ENCODE measurements around the gene CDC73. TPM values are rescaled to one million over a fixed set of nuclear protein-coding genes. Genes with fewer than 3 reads are reported as not detected.
"Not testable (repeated sequence)": the region's sequence is repeated elsewhere in the genome, so short reads cannot be mapped to it uniquely, and the experiment has no call there.

Gene CDC73
- total RNA-seq, 2 experiments from 2014 or later: 51.8 to 53.8 TPM

- Mint-ChIP-seq H3K4me1 (ENCODE audit: low read depth) (peaks cover 9% of the 10 kb centered on the region), H3K36me3 (ENCODE audit: low read depth) (no peaks in the 10 kb centered on the region), H3K27me3 (ENCODE audit: low read depth) (peaks cover 23% of the 10 kb centered on the region), H3K4me3 (no peak overlapping the region), H3K27ac (no peak overlapping the region), H3K9me3 (ENCODE audit: insufficient read depth) (no peaks in the 10 kb centered on the region)
- POLR2A ChIA-PET: no interaction called here
- no peak for ATAC-seq
- DNase-seq: no peak
- CTCF ChIA-PET: no interaction called here
Measured at GRCh38 chr1:193115629-193116227, 6.1 kb upstream of the CDC73 start.

GRCh38 chr1:193117167-193117566, 4.7 kb upstream of the CDC73 start:
- H3K36me3 Mint-ChIP-seq (ENCODE audit: low read depth); H3K9me3 Mint-ChIP-seq (ENCODE audit: insufficient read depth); ATAC-seq; CTCF ChIA-PET; POLR2A ChIA-PET; DNase-seq; H3K4me3 Mint-ChIP-seq; H3K27ac Mint-ChIP-seq: not testable (repeated sequence)
- Mint-ChIP-seq H3K27me3 (ENCODE audit: low read depth) (peaks cover 18% of the 10 kb centered on the region), H3K4me1 (ENCODE audit: low read depth) (peaks cover 16% of the 10 kb centered on the region)

- DNase-seq (no peak), ATAC-seq (no peak)
- POLR2A ChIA-PET: no interaction called here
- Mint-ChIP-seq H3K36me3 (ENCODE audit: low read depth) (peaks cover 8% of the 10 kb centered on the region), H3K4me1 (ENCODE audit: low read depth) (peaks cover 21% of the 10 kb centered on the region), H3K9me3 (ENCODE audit: insufficient read depth) (no peaks in the 10 kb centered on the region), H3K27me3 (ENCODE audit: low read depth) (peaks cover 18% of the 10 kb centered on the region), H3K4me3 (no peak overlapping the region), H3K27ac (no peak overlapping the region)
- CTCF ChIA-PET: interaction anchor here (0.7 kb wide), 1 partner anchor 960 kb away, joined by 3 read pairs; the partner anchor contains the start of gene RGS18
Measured at GRCh38 chr1:193118194-193118593, 3.6 kb upstream of the CDC73 start.

GRCh38 chr1:193118803-193119730, 2.8 kb upstream of the CDC73 start:
- Mint-ChIP-seq H3K27me3 (ENCODE audit: low read depth) (peaks cover 18% of the 10 kb centered on the region), H3K27ac (no peak overlapping the region), H3K9me3 (ENCODE audit: insufficient read depth) (no peaks in the 10 kb centered on the region), H3K36me3 (ENCODE audit: low read depth) (peaks cover 10% of the 10 kb centered on the region), H3K4me1 (ENCODE audit: low read depth) (peaks cover 29% of the 10 kb centered on the region), H3K4me3 (no peak overlapping the region)
- DNase-seq (no peak), ATAC-seq (no peak)
- ChIA-PET CTCF (interaction anchor here (0.7 to 1.0 kb wide), 2 partner anchors 17 to 961 kb away, joined by 3 read pairs; partner anchors contain the start of gene RGS18), POLR2A (no interaction called here)

- peaks cover 17% of the 10 kb centered on the region for H3K36me3 Mint-ChIP-seq (ENCODE audit: low read depth)
- ATAC-seq (no peak), DNase-seq (no peak)
- H3K4me3 Mint-ChIP-seq: peak overlapping the region; percentile 99
- CTCF ChIA-PET: interaction anchor here (0.8 to 2.8 kb wide), 3 partner anchors 17 to 62 kb away, joined by 3 to 14 read pairs (median 13); partner anchors contain the start of genes GLRX2, RO60 and UCHL5
- peak overlapping the region; percentile 70 for H3K27ac Mint-ChIP-seq
- peaks cover 41% of the 10 kb centered on the region for H3K4me1 Mint-ChIP-seq (ENCODE audit: low read depth)
- no peaks in the 10 kb centered on the region for H3K9me3 Mint-ChIP-seq (ENCODE audit: insufficient read depth)
- POLR2A ChIA-PET: interaction anchor here (2.4 kb wide), 1 partner anchor 61 kb away, joined by 20 read pairs; the partner anchor contains the start of genes RO60 and UCHL5
- H3K27me3 Mint-ChIP-seq (ENCODE audit: low read depth): peaks cover 14% of the 10 kb centered on the region
Measured at GRCh38 chr1:193120604-193121166, 1.1 kb upstream of the CDC73 start.

GRCh38 chr1:193123751-193124150, 1.9 kb downstream of the CDC73 start:
- H3K4me1 Mint-ChIP-seq (ENCODE audit: low read depth): peaks cover 46% of the 10 kb centered on the region
- POLR2A ChIA-PET: interaction anchor here (1.0 kb wide), 1 partner anchor 65 kb away, joined by 3 read pairs; the partner anchor contains the start of gene UCHL5
- DNase-seq: no peak
- peaks cover 29% of the 10 kb centered on the region for H3K36me3 Mint-ChIP-seq (ENCODE audit: low read depth)
- peak overlapping the region; percentile 99 for H3K4me3 Mint-ChIP-seq
- H3K27me3 Mint-ChIP-seq (ENCODE audit: low read depth): peaks cover 12% of the 10 kb centered on the region
- no peaks in the 10 kb centered on the region for H3K9me3 Mint-ChIP-seq (ENCODE audit: insufficient read depth)
- ATAC-seq: no peak
- CTCF ChIA-PET: interaction anchor here (1.0 to 2.6 kb wide), 6 partner anchors 14 to 316 kb away, joined by 3 to 10 read pairs (median 5); partner anchors contain the start of genes RO60 and UCHL5
- H3K27ac Mint-ChIP-seq: no peak overlapping the region

- H3K27me3 Mint-ChIP-seq (ENCODE audit: low read depth): peaks cover 3% of the 10 kb centered on the region
- no peaks in the 10 kb centered on the region for H3K9me3 Mint-ChIP-seq (ENCODE audit: insufficient read depth)
- DNase-seq (no peak), ATAC-seq (no peak)
- H3K36me3 Mint-ChIP-seq (ENCODE audit: low read depth): peaks cover 33% of the 10 kb centered on the region
- POLR2A ChIA-PET: no interaction called here
- no peak overlapping the region for H3K4me3 Mint-ChIP-seq
- CTCF ChIA-PET: no interaction called here
- no peak overlapping the region for H3K27ac Mint-ChIP-seq
- peaks cover 45% of the 10 kb centered on the region for H3K4me1 Mint-ChIP-seq (ENCODE audit: low read depth)
Measured at GRCh38 chr1:193125369-193125768, 3.5 kb downstream of the CDC73 start.

- H3K4me3 Mint-ChIP-seq: no peak overlapping the region
- H3K9me3 Mint-ChIP-seq (ENCODE audit: insufficient read depth): no peaks in the 10 kb centered on the region
- POLR2A ChIA-PET: no interaction called here
- H3K27ac Mint-ChIP-seq: no peak overlapping the region
- no peaks in the 10 kb centered on the region for H3K27me3 Mint-ChIP-seq (ENCODE audit: low read depth)
- peaks cover 27% of the 10 kb centered on the region for H3K4me1 Mint-ChIP-seq (ENCODE audit: low read depth)
- CTCF ChIA-PET: no interaction called here
- peaks cover 43% of the 10 kb centered on the region for H3K36me3 Mint-ChIP-seq (ENCODE audit: low read depth)
- DNase-seq (no peak), ATAC-seq (no peak)
Measured at GRCh38 chr1:193131266-193131860, 9.5 kb downstream of the CDC73 start.

- no peaks in the 10 kb centered on the region for H3K27me3 Mint-ChIP-seq (ENCODE audit: low read depth)
- ChIA-PET CTCF (no interaction called here), POLR2A (no interaction called here)
- H3K36me3 Mint-ChIP-seq (ENCODE audit: low read depth): peaks cover 55% of the 10 kb centered on the region
- no peaks in the 10 kb centered on the region for H3K9me3 Mint-ChIP-seq (ENCODE audit: insufficient read depth)
- peaks cover 12% of the 10 kb centered on the region for H3K4me1 Mint-ChIP-seq (ENCODE audit: low read depth)
- DNase-seq: no peak
- no peak overlapping the region for H3K27ac Mint-ChIP-seq
- ATAC-seq: no peak
- H3K4me3 Mint-ChIP-seq: no peak overlapping the region
Measured at GRCh38 chr1:193140254-193140653, 18.4 kb downstream of the CDC73 start.

GRCh38 chr1:193141804-193142203, 20.0 kb downstream of the CDC73 start:
- Mint-ChIP-seq H3K9me3 (ENCODE audit: insufficient read depth) (no peaks in the 10 kb centered on the region), H3K4me3 (no peak overlapping the region), H3K36me3 (ENCODE audit: low read depth) (peaks cover 57% of the 10 kb centered on the region), H3K4me1 (ENCODE audit: low read depth) (peaks cover 9% of the 10 kb centered on the region), H3K27ac (no peak overlapping the region), H3K27me3 (ENCODE audit: low read depth) (no peaks in the 10 kb centered on the region)
- POLR2A ChIA-PET: no interaction called here
- CTCF ChIA-PET: interaction anchor here (1.4 kb wide), 1 partner anchor 38 kb away, joined by 4 read pairs; no protein-coding TSS in a partner anchor
- ATAC-seq: peak; percentile 74
- DNase-seq: no peak

- Mint-ChIP-seq H3K9me3 (ENCODE audit: insufficient read depth) (no peaks in the 10 kb centered on the region), H3K27ac (no peak overlapping the region), H3K36me3 (ENCODE audit: low read depth) (peaks cover 51% of the 10 kb centered on the region), H3K4me1 (ENCODE audit: low read depth) (peaks cover 9% of the 10 kb centered on the region), H3K4me3 (no peak overlapping the region), H3K27me3 (ENCODE audit: low read depth) (no peaks in the 10 kb centered on the region)
- CTCF ChIA-PET: interaction anchor here (0.9 to 1.6 kb wide), 7 partner anchors 9 to 48 kb away, joined by 3 to 6 read pairs (median 4); partner anchors contain the start of gene B3GALT2
- DNase-seq: no peak
- POLR2A ChIA-PET: no interaction called here
- no peak for ATAC-seq
Measured at GRCh38 chr1:193142409-193142808, 20.6 kb downstream of the CDC73 start.

All from activated CD8-positive, alpha-beta T cell treated with anti-CD3 and anti-CD28 coated beads, Interleukin-2, amount 10 ng/mL, durations not matched to agents 7 days and 5 days (primary cell).